HG03354 (cell line): ENCODE measurements around the gene ETFA.

ENCODE experiments used
- ATAC-seq: cut with Tn5 transposase; IDR thresholded peaks from one replicate; pipeline ENCODE4 v1.9.1; 2021; ENCODE audit warnings: mild to moderate bottlenecking; ENCODE audit not compliant: unreplicated experiment, poor library complexity, severe bottlenecking

The ETFA gene

GRCh38 chr15:76184650-76185035 lies 126.6 kb downstream of the ETFA start:
- no peak for ATAC-seq

GRCh38 chr15:76183930-76184649 lies 127.2 kb downstream of the ETFA start:
- ATAC-seq: no peak

- ATAC-seq: peak; percentile 66
Measured at GRCh38 chr15:76181705-76182107, 129.6 kb downstream of the ETFA start.

GRCh38 chr15:76180321-76180720 lies 130.9 kb downstream of the ETFA start:
- ATAC-seq: no peak

- ATAC-seq: no peak
Measured at GRCh38 chr15:76179023-76179422, 132.2 kb downstream of the ETFA start.

- ATAC-seq: no peak
Measured at GRCh38 chr15:76178296-76179000, 132.8 kb downstream of the ETFA start.

- no peak for ATAC-seq
Measured at GRCh38 chr15:76177491-76178040, 133.7 kb downstream of the ETFA start.

GRCh38 chr15:76176487-76177085 lies 134.7 kb downstream of the ETFA start:
- ATAC-seq: no peak

- ATAC-seq: no peak
Measured at GRCh38 chr15:76176059-76176458, 135.2 kb downstream of the ETFA start.

- no peak for ATAC-seq
Measured at GRCh38 chr15:76175442-76175841, 135.8 kb downstream of the ETFA start.

- ATAC-seq: no peak
Measured at GRCh38 chr15:76174654-76175053, 136.6 kb downstream of the ETFA start.

- ATAC-seq: no peak
Measured at GRCh38 chr15:76173317-76173834, 137.9 kb downstream of the ETFA start.

GRCh38 chr15:76172782-76173181 lies 138.5 kb downstream of the ETFA start:
- no peak for ATAC-seq

- ATAC-seq: no peak
Measured at GRCh38 chr15:76169911-76170800, 141.1 kb downstream of the ETFA start.

GRCh38 chr15:76169018-76169417 lies 142.3 kb downstream of the ETFA start:
- ATAC-seq: no peak

- no peak for ATAC-seq
Measured at GRCh38 chr15:76168237-76168984, 142.9 kb downstream of the ETFA start.

GRCh38 chr15:76165951-76166350 lies 145.3 kb downstream of the ETFA start:
- ATAC-seq: no peak
